ENCODE results near the gene TMEM43.

Gene TMEM43

DNA sequence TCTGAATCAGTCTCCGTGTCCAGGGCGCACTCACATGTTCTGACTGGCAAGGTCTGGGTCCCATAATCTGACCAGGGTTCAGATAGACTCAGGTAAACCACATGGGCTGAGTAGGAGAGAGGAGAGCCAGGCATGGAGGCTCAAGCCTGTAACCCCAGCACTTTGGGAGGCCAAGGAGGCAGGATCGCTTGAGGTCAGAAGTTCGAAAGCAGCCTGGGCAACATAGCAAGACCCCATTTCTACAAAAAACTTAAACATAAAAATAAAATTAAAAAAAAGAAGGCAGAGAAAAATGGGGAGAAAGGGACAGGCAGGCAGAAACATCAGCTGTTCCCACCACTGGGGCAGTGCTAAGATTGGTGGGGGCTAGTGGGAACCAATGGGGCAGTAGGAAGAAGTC lies 5.4 kb downstream of the TMEM43 start:
- H3K27me3 ChIP-seq (ENCODE audit: control insufficient read depth, insufficient read depth, low read length), result no peaks in the 10 kb centered on the region

DNA sequence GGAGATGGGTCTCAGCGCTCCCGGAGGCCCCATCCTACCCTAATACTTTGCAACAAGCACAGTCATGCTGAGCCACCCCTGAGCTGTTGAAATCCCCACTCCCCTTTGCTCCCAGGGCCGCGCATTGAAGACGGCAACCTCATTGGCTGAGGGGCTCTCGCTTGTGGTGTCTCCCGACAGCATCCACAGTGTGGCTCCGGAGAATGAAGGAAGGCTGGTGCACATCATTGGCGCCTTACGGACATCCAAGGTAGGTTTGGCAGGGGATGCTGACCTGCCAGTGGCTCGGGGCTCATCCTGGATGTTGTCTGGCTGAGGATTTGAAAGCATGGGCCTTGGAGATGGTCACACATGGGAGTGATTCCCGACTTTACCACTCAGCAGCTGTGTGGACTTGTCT lies 5.9 kb downstream of the TMEM43 start:
- no peak overlapping the region for H3K9ac ChIP-seq (ENCODE audit: low read length)
- H3K4me3 ChIP-seq (ENCODE audit: low read depth, low read length), result no peak overlapping the region
- no peaks in the 10 kb centered on the region for H3K27me3 ChIP-seq (ENCODE audit: control insufficient read depth, insufficient read depth, low read length)
- H3K36me3 ChIP-seq (ENCODE audit: control insufficient read depth, insufficient read depth, low read length), result peaks cover 86% of the 10 kb centered on the region
- H3K9me3 ChIP-seq (ENCODE audit: control insufficient read depth, insufficient read depth, low read depth, low read length), result no peaks in the 10 kb centered on the region
- no peak overlapping the region for H3K27ac ChIP-seq (ENCODE audit: low read depth, low read length)
- H3K4me1 ChIP-seq (ENCODE audit: control insufficient read depth, insufficient read depth, low read length), result peaks cover 8% of the 10 kb centered on the region; the same call in 1 of the 2 replicates

More for the DNA sequence above, 5.4 kb downstream of the TMEM43 start:
- Histone ChIP-seq H3K27ac (ENCODE audit: low read depth, low read length) (no peak overlapping the region), H3K4me3 (ENCODE audit: low read depth, low read length) (no peak overlapping the region), H3K36me3 (ENCODE audit: control insufficient read depth, insufficient read depth, low read length) (peaks cover 81% of the 10 kb centered on the region), H3K4me1 (ENCODE audit: control insufficient read depth, insufficient read depth, low read length) (peaks cover 8% of the 10 kb centered on the region; the same call in 1 of the 2 replicates), H3K9me3 (ENCODE audit: control insufficient read depth, insufficient read depth, low read depth, low read length) (no peaks in the 10 kb centered on the region), H3K9ac (ENCODE audit: low read length) (no peak overlapping the region)

DNA sequence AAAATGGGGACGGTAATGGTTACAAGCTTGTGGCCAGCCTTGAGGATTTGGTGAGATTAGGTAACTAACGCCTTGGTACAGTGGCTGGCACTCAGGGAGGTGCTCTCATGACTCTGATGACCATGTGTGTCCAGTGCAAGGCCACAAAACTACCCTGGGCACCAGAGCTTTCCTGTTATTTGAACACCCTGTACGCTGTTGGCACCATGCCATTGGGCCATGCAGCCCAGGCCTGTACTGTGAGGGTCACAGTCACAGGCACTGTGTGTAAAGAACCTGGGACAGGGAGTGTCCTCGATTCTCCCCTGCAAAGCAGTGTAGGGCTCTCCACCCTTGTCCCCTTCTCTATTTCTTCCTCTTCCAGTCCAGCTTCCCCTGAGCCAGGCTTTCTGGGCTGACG lies 6.3 kb downstream of the TMEM43 start:
- no peak overlapping the region for H3K4me3 ChIP-seq (ENCODE audit: low read depth, low read length)
- no peak overlapping the region for H3K27ac ChIP-seq (ENCODE audit: low read depth, low read length)
- H3K27me3 ChIP-seq (ENCODE audit: control insufficient read depth, insufficient read depth, low read length), result no peaks in the 10 kb centered on the region
- no peaks in the 10 kb centered on the region for H3K9me3 ChIP-seq (ENCODE audit: control insufficient read depth, insufficient read depth, low read depth, low read length)
- H3K36me3 ChIP-seq (ENCODE audit: control insufficient read depth, insufficient read depth, low read length), result peaks cover 90% of the 10 kb centered on the region
- peaks cover 4% of the 10 kb centered on the region; the same call in 1 of the 2 replicates for H3K4me1 ChIP-seq (ENCODE audit: control insufficient read depth, insufficient read depth, low read length)
- no peak overlapping the region for H3K9ac ChIP-seq (ENCODE audit: low read length)

DNA sequence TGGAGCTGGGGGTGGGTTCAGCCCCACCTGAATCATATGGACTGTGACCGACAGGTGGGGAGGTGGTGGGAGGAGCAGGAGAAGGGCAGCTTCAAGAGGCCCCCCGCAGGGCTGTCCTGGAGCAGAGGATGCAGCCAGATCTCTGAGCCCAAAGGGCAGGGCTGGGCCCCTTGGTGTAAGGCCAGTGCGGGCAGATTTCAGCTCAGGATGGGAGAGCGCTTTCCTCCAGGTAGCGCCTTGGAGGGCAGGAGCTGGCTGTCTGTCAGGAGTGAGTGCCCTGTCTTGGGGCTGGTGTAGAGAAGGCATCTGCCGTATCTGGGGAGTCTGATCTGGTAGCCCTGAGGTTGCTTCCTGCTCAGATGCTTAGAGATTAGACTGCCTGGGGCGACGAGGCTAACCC lies 7.3 kb downstream of the TMEM43 start:
- H3K27me3 ChIP-seq (ENCODE audit: control insufficient read depth, insufficient read depth, low read length), result no peaks in the 10 kb centered on the region
- no peaks in the 10 kb centered on the region for H3K4me1 ChIP-seq (ENCODE audit: control insufficient read depth, insufficient read depth, low read length)
- H3K36me3 ChIP-seq (ENCODE audit: control insufficient read depth, insufficient read depth, low read length), result peaks cover 95% of the 10 kb centered on the region
- H3K27ac ChIP-seq (ENCODE audit: low read depth, low read length), result no peak overlapping the region
- no peaks in the 10 kb centered on the region for H3K9me3 ChIP-seq (ENCODE audit: control insufficient read depth, insufficient read depth, low read depth, low read length)
- no peak overlapping the region for H3K9ac ChIP-seq (ENCODE audit: low read length)
- H3K4me3 ChIP-seq (ENCODE audit: low read depth, low read length), result no peak overlapping the region

DNA sequence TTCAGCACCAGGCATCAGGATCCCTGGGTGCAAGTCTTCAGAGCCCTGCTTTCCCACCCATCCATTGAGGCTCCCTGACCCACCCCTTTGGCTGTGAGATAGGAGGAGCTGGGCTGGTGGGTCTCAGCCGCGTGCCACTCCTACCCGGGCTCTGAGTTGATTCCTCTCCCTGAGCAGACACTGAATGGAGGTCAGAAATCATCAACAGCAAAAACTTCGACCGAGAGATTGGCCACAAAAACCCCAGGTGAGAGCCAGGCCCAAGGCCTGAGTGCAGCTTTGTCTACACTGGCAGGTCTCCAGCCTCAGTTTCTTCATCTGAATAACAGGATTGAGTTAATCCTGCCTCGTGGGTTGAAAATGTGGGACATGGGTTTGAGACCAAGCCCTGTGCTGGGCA lies 7.8 kb downstream of the TMEM43 start:
- no peaks in the 10 kb centered on the region for H3K9me3 ChIP-seq (ENCODE audit: control insufficient read depth, insufficient read depth, low read depth, low read length)
- peaks cover 95% of the 10 kb centered on the region for H3K36me3 ChIP-seq (ENCODE audit: control insufficient read depth, insufficient read depth, low read length)
- no peak overlapping the region for H3K9ac ChIP-seq (ENCODE audit: low read length)
- no peaks in the 10 kb centered on the region for H3K27me3 ChIP-seq (ENCODE audit: control insufficient read depth, insufficient read depth, low read length)
- no peaks in the 10 kb centered on the region for H3K4me1 ChIP-seq (ENCODE audit: control insufficient read depth, insufficient read depth, low read length)
- no peak overlapping the region for H3K4me3 ChIP-seq (ENCODE audit: low read depth, low read length)
- no peak overlapping the region for H3K27ac ChIP-seq (ENCODE audit: low read depth, low read length)

DNA sequence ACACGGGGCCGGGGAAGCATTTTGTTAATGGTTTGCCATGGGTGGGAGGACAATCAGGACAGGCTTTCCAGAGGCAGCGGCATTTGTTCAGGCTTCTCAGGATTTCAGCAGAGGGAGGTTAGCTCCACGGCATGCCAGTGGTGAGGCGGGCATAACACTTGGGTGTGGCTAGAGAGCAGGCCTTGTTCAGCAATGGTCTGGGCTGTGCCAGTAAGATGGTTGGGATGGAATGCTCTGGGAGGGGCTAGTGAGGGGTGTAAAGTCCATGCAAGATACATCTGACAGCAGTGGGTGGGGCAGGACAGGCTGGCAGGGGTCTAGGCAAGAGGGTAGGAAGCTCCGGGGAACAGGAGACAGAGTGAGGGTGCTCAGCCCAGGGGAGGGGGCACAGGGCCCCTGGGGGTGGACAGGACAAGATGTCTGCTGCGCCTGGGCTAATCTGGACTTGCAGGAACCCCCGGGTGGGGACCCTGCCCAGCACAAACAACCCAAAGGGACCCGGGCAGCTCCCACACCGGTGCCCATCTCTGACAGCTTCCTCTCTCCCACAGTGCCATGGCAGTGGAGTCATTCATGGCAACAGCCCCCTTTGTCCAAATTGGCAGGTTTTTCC lies 8.4 kb downstream of the TMEM43 start:
- Histone ChIP-seq H3K4me1 (ENCODE audit: control insufficient read depth, insufficient read depth, low read length) (no peaks in the 10 kb centered on the region), H3K9me3 (ENCODE audit: control insufficient read depth, insufficient read depth, low read depth, low read length) (no peaks in the 10 kb centered on the region), H3K27me3 (ENCODE audit: control insufficient read depth, insufficient read depth, low read length) (no peaks in the 10 kb centered on the region), H3K4me3 (ENCODE audit: low read depth, low read length) (no peak overlapping the region), H3K27ac (ENCODE audit: low read depth, low read length) (no peak overlapping the region), H3K36me3 (ENCODE audit: control insufficient read depth, insufficient read depth, low read length) (peaks cover 95% of the 10 kb centered on the region), H3K9ac (ENCODE audit: low read length) (no peak overlapping the region)

DNA sequence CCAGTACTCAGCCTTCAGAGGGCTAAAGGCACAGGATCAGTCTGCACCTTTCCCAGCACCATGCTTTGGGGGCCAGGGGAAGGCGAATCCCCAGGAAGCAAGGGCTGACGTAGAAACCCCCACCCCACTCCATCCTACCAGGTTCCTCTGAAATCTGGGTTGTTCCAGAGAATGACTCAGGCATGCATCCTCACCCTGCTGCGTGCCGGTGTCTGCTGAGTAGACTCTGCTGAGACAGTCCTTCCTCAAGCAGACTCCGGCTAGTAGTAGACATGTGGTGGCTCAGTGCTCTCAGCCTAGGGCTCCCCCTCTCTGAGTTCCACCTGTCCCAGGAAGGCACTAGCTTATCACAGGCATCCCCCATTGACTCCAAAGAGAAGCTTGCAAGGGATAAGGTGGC lies 9.0 kb downstream of the TMEM43 start:
- H3K27ac ChIP-seq (ENCODE audit: low read depth, low read length), result no peak overlapping the region
- H3K9me3 ChIP-seq (ENCODE audit: control insufficient read depth, insufficient read depth, low read depth, low read length), result no peaks in the 10 kb centered on the region
- no peaks in the 10 kb centered on the region for H3K4me1 ChIP-seq (ENCODE audit: control insufficient read depth, insufficient read depth, low read length)
- no peaks in the 10 kb centered on the region for H3K27me3 ChIP-seq (ENCODE audit: control insufficient read depth, insufficient read depth, low read length)
- no peak overlapping the region for H3K4me3 ChIP-seq (ENCODE audit: low read depth, low read length)
- no peak overlapping the region for H3K9ac ChIP-seq (ENCODE audit: low read length)
- H3K36me3 ChIP-seq (ENCODE audit: control insufficient read depth, insufficient read depth, low read length), result peaks cover 97% of the 10 kb centered on the region

DNA sequence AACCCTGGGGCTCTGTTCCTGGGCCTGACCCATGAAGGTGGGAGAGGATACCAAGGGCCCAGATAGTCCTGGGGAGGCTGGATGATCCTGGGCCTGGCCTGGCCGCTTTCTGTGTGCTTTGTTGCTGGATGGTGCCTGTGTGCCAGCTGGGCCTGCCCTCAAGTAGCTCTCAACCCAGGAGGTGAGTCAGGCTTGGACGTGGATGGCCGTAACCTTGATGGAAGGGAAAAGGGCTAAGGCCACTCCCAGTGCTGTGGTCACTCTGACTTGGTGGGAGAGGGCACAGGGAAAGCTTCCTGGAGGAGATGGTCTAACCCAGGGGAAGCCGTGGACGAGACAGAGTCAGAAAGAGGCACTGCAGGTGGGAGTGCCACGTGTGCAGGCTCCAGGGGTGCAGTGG lies 9.4 kb downstream of the TMEM43 start:
- H3K36me3 ChIP-seq (ENCODE audit: control insufficient read depth, insufficient read depth, low read length), result peaks cover 98% of the 10 kb centered on the region
- H3K9ac ChIP-seq (ENCODE audit: low read length), result no peak overlapping the region
- H3K27me3 ChIP-seq (ENCODE audit: control insufficient read depth, insufficient read depth, low read length), result no peaks in the 10 kb centered on the region
- H3K4me1 ChIP-seq (ENCODE audit: control insufficient read depth, insufficient read depth, low read length), result no peaks in the 10 kb centered on the region
- H3K4me3 ChIP-seq (ENCODE audit: low read depth, low read length), result no peak overlapping the region
- H3K9me3 ChIP-seq (ENCODE audit: control insufficient read depth, insufficient read depth, low read depth, low read length), result no peaks in the 10 kb centered on the region
- no peak overlapping the region for H3K27ac ChIP-seq (ENCODE audit: low read depth, low read length)

DNA sequence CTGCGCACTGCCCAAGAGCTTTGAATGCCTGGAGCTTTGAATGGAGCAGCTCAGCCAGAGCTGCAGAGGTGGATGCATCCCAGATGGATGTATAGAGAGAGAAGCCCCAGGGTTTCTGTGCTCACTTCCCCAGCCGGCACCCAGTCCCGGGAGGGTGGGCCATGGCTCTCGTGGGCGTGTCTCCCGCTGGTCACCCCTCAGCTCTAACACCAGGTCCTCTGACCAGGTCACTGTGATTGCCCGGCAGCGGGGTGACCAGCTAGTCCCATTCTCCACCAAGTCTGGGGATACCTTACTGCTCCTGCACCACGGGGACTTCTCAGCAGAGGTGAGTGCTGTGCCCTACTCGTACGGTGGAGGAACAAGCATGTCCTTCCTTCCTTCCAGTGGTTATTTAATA lies 10.7 kb downstream of the TMEM43 start:
- Histone ChIP-seq H3K27ac (ENCODE audit: low read depth, low read length) (no peak overlapping the region), H3K27me3 (ENCODE audit: control insufficient read depth, insufficient read depth, low read length) (no peaks in the 10 kb centered on the region), H3K9me3 (ENCODE audit: control insufficient read depth, insufficient read depth, low read depth, low read length) (no peaks in the 10 kb centered on the region), H3K36me3 (ENCODE audit: control insufficient read depth, insufficient read depth, low read length) (peaks cover 98% of the 10 kb centered on the region), H3K4me1 (ENCODE audit: control insufficient read depth, insufficient read depth, low read length) (no peaks in the 10 kb centered on the region), H3K4me3 (ENCODE audit: low read depth, low read length) (no peak overlapping the region), H3K9ac (ENCODE audit: low read length) (no peak overlapping the region)

DNA sequence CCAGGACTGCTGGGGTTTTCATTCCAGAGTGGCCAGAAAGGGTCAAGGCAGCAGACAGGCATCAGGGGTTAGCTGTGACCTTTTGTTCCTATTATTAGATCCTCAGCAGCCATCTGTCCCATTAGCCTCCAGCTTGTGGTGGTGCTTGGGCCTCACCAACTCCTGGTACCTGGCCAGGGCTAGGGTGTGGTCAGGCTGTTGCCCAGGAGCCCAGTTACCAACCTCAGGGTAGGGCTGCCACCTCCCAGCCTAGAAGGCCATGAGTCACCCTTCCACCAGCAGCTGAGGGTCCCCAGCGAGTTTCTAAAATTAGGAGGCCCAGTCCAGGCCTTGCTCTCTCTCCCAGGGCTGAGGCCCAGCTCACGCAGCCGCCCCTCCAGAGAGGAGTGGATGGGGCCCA lies 12.2 kb downstream of the TMEM43 start:
- Histone ChIP-seq H3K4me3 (ENCODE audit: low read depth, low read length) (no peak overlapping the region), H3K36me3 (ENCODE audit: control insufficient read depth, insufficient read depth, low read length) (peaks cover 98% of the 10 kb centered on the region), H3K27me3 (ENCODE audit: control insufficient read depth, insufficient read depth, low read length) (no peaks in the 10 kb centered on the region), H3K9ac (ENCODE audit: low read length) (no peak overlapping the region), H3K4me1 (ENCODE audit: control insufficient read depth, insufficient read depth, low read length) (peaks cover under 1% of the 10 kb centered on the region; the same call in 1 of the 2 replicates), H3K27ac (ENCODE audit: low read depth, low read length) (no peak overlapping the region), H3K9me3 (ENCODE audit: control insufficient read depth, insufficient read depth, low read depth, low read length) (no peaks in the 10 kb centered on the region)

DNA sequence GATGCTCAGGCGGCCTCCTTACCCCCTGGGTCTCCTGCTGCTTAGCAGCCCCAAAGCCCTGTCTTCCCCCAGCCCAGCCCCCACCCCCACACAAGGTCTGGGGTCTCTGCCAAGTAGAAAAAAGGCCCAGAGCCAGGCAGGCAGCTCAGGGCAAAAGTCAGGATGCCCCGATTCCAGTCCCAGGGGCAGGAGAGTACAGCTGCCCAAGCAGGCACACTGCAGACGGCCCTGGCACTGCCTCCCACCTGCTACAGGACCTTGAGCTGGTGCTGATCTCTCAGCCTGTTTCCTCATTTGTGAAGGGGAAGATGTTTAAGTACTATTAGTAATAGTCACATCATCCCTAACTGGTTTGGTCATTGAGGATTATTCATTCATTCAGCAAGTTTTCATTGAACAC lies 12.6 kb downstream of the TMEM43 start:
- Histone ChIP-seq H3K27me3 (ENCODE audit: control insufficient read depth, insufficient read depth, low read length) (no peaks in the 10 kb centered on the region), H3K9me3 (ENCODE audit: control insufficient read depth, insufficient read depth, low read depth, low read length) (no peaks in the 10 kb centered on the region), H3K4me1 (ENCODE audit: control insufficient read depth, insufficient read depth, low read length) (peaks cover 5% of the 10 kb centered on the region; the same call in 1 of the 2 replicates), H3K9ac (ENCODE audit: low read length) (no peak overlapping the region), H3K4me3 (ENCODE audit: low read depth, low read length) (no peak overlapping the region), H3K27ac (ENCODE audit: low read depth, low read length) (no peak overlapping the region), H3K36me3 (ENCODE audit: control insufficient read depth, insufficient read depth, low read length) (peaks cover 96% of the 10 kb centered on the region)
